GM11168 (cell line): ENCODE data around the gene C16orf46.
"Not testable (repeated sequence)": the region's sequence is repeated elsewhere in the genome, so short reads cannot be mapped to it uniquely, and the experiment has no call there.

Experiments used
- in situ Hi-C: fragments of 300-500 bp; cut with MboI; formaldehyde crosslinking; loops from one replicate; pipeline ENCODE4 v1.12.0; 2022; ENCODE audit warnings: low sequenced_read_pairs; ENCODE audit not compliant: unreplicated experiment

The C16orf46 gene

GRCh38 chr16:81077076-81077940 lies at the start of gene C16orf46:
Gene C16orf46 (minus strand): TSS chr16:81077238. CDS start chr16:81063955, 13,283 bp downstream.
- in situ Hi-C loops: no loop called here

- in situ Hi-C loops: no loop called here
These were observed 46.2 kb upstream of the C16orf46 start for GRCh38 chr16:81123092-81123852.

- in situ Hi-C loops: no loop called here
These were observed 44.5 kb upstream of the C16orf46 start for GRCh38 chr16:81121474-81121990.

- in situ Hi-C loops: no loop called here
These were observed 40.4 kb upstream of the C16orf46 start for GRCh38 chr16:81117436-81117835.

- in situ Hi-C loops: no loop called here
These were observed 39.2 kb upstream of the C16orf46 start for GRCh38 chr16:81116285-81116684.

GRCh38 chr16:81112453-81112852 lies 35.4 kb upstream of the C16orf46 start:
- in situ Hi-C loops: no loop called here

GRCh38 chr16:81109274-81109673 lies 32.2 kb upstream of the C16orf46 start:
- in situ Hi-C loops: not testable (repeated sequence)

- in situ Hi-C loops: no loop called here
These were observed 30.5 kb upstream of the C16orf46 start for GRCh38 chr16:81107511-81107910.

- in situ Hi-C loops: no loop called here
These were observed 29.9 kb upstream of the C16orf46 start for GRCh38 chr16:81106826-81107503.

- in situ Hi-C loops: no loop called here
These were observed 28.9 kb upstream of the C16orf46 start for GRCh38 chr16:81105946-81106345.

GRCh38 chr16:81101702-81102101 lies 24.7 kb upstream of the C16orf46 start:
- in situ Hi-C loops: no loop called here

- in situ Hi-C loops: no loop called here
These were observed 22.9 kb upstream of the C16orf46 start for GRCh38 chr16:81099958-81100357.

- in situ Hi-C loops: no loop called here
These were observed 20.2 kb upstream of the C16orf46 start for GRCh38 chr16:81097230-81097629.

- in situ Hi-C loops: no loop called here
These were observed 19.7 kb upstream of the C16orf46 start for GRCh38 chr16:81096715-81097208.

GRCh38 chr16:81095953-81096714 lies 19.1 kb upstream of the C16orf46 start, which contains the start of gene GCSH:
Gene GCSH (minus strand): TSS chr16:81096395. CDS start chr16:81096278, 117 bp downstream.
- in situ Hi-C loops: no loop called here

- in situ Hi-C loops: no loop called here
These were observed 18.6 kb upstream of the C16orf46 start for GRCh38 chr16:81095653-81095952.

- in situ Hi-C loops: no loop called here
These were observed 17.8 kb upstream of the C16orf46 start for GRCh38 chr16:81094771-81095251.

- in situ Hi-C loops: no loop called here
These were observed 11.8 kb upstream of the C16orf46 start for GRCh38 chr16:81088836-81089235.

- in situ Hi-C loops: no loop called here
These were observed 4.0 kb upstream of the C16orf46 start for GRCh38 chr16:81081014-81081413.

- in situ Hi-C loops: no loop called here
These were observed 3.2 kb upstream of the C16orf46 start for GRCh38 chr16:81080233-81080632.
